Neuronal stem cell (in vitro differentiated cells): ENCODE data around the gene HMX1.

Source experiments
- DNase-seq: peaks from one replicate; pipeline ENCODE4 v3.0.0-alpha.2; 2013; ENCODE audit warnings: low spot score
- H2AFZ ChIP-seq: one replicate; pipeline ENCODE4 v1.6.1; 2013; ENCODE audit warnings: mild to moderate bottlenecking, low read length, inconsistent platforms
- H2AK5ac ChIP-seq: 2 replicates; pipeline ENCODE4 v1.6.1; 2013; ENCODE audit warnings: low read depth, mild to moderate bottlenecking, inconsistent platforms, low read length, moderate library complexity, mixed read lengths
- H2BK120ac ChIP-seq: 2 replicates; pipeline ENCODE4 v1.6.1; 2013; ENCODE audit warnings: low read depth, mild to moderate bottlenecking, inconsistent platforms, low read length, moderate library complexity, mixed read lengths
- H2BK12ac ChIP-seq: one replicate; pipeline ENCODE4 v1.6.1; 2013; ENCODE audit warnings: low read length, inconsistent platforms
- H2BK15ac ChIP-seq: 2 replicates; pipeline ENCODE4 v1.6.1; 2013; ENCODE audit warnings: mild to moderate bottlenecking, low read length, inconsistent platforms, mixed read lengths
- H2BK5ac ChIP-seq: one replicate; pipeline ENCODE4 v1.6.1; 2013; ENCODE audit warnings: inconsistent platforms, mild to moderate bottlenecking, low read length, moderate library complexity
- H3K14ac ChIP-seq: one replicate; pipeline ENCODE4 v1.6.1; 2013; ENCODE audit warnings: low read length, inconsistent platforms
- H3K18ac ChIP-seq: 2 replicates; pipeline ENCODE4 v1.6.1; 2013; ENCODE audit warnings: low read length, inconsistent platforms
- H3K23ac ChIP-seq: 2 replicates; pipeline ENCODE4 v1.6.1; 2013; ENCODE audit warnings: low read depth, mild to moderate bottlenecking, mixed read lengths, low read length, inconsistent platforms; ENCODE audit not compliant: poor library complexity
- H3K27ac ChIP-seq: replicated peaks from 3 replicates; pipeline ENCODE4 v1.5.1; 2013; ENCODE audit warnings: low read length, inconsistent platforms
- H3K27me3 ChIP-seq, 3 experiments: 2 replicates each; pipeline ENCODE4 v1.6.1; 2013; ENCODE audit warnings: low read length in 3 of 3, mild to moderate bottlenecking in 2 of 3, inconsistent platforms in 1 of 3, low read depth in 1 of 3, mixed read lengths in 1 of 3, moderate library complexity in 1 of 3; ENCODE audit not compliant: control insufficient read depth in 3 of 3, insufficient read depth in 3 of 3
- H3K36me3 ChIP-seq, 2 donors: replicated peaks in 1 of 2; 2 replicates each; pipeline ENCODE4 v1.6.1; 2013; ENCODE audit warnings: low read length in 2 of 2; ENCODE audit not compliant: control insufficient read depth in 2 of 2, insufficient read depth in 2 of 2
- H3K4ac ChIP-seq: 2 replicates; pipeline ENCODE4 v1.6.1; 2013; ENCODE audit warnings: inconsistent platforms, mild to moderate bottlenecking, low read length, moderate library complexity
- H3K4me1 ChIP-seq, 2 donors: 1 replicate in 1 of 2; 2 replicates in 1 of 2; pipeline ENCODE4 v1.6.1; 2013; ENCODE audit warnings: low read length in 2 of 2, low read depth in 1 of 2; ENCODE audit not compliant: control insufficient read depth in 2 of 2, insufficient read depth in 1 of 2
- H3K4me2 ChIP-seq: one replicate; pipeline ENCODE4 v1.6.1; 2013; ENCODE audit warnings: mild to moderate bottlenecking, low read length, inconsistent platforms; ENCODE audit not compliant: insufficient read depth, poor library complexity, severe bottlenecking
- H3K4me3 ChIP-seq, 2 donors: 2 replicates each; pipeline ENCODE4 v1.5.1; 2013; ENCODE audit warnings: low read length in 2 of 2, mild to moderate bottlenecking in 2 of 2, inconsistent platforms in 1 of 2, moderate library complexity in 1 of 2
- H3K79me1 ChIP-seq: one replicate; pipeline ENCODE4 v1.6.1; 2013; ENCODE audit warnings: low read depth, mild to moderate bottlenecking, inconsistent platforms, low read length, moderate library complexity
- H3K9ac ChIP-seq: one replicate; pipeline ENCODE4 v1.6.1; 2013; ENCODE audit warnings: mild to moderate bottlenecking, low read depth, low read length, inconsistent platforms; ENCODE audit not compliant: poor library complexity
- H3K9me3 ChIP-seq, 2 donors: replicated peaks in 1 of 2; 2 replicates each; pipeline versions ENCODE3 to v1.6.1; 2013; ENCODE audit warnings: low read length in 2 of 2, mild to moderate bottlenecking in 2 of 2, inconsistent platforms in 1 of 2, low read depth in 1 of 2, mixed read lengths in 1 of 2, moderate library complexity in 1 of 2; ENCODE audit not compliant: control insufficient read depth in 2 of 2, insufficient read depth in 1 of 2
- H4K8ac ChIP-seq: one replicate; pipeline ENCODE4 v1.6.1; 2013; ENCODE audit warnings: low read depth, mild to moderate bottlenecking, inconsistent platforms, low read length, moderate library complexity
- H4K91ac ChIP-seq: one replicate; pipeline ENCODE4 v1.6.1; 2013; ENCODE audit warnings: low read length, low read depth, mild to moderate bottlenecking, inconsistent platforms; ENCODE audit not compliant: poor library complexity
- WGBS, 2 donors: extraction: QIAGEN DNeasy Blood & Tissue Kit; methylation state at CpG; one replicate each; pipeline ENCODE4 v1.1.7; 2013; ENCODE audit warnings: missing lambda C conversion rate in 2 of 2, mixed read lengths in 1 of 2; ENCODE audit not compliant: insufficient read length in 2 of 2, insufficient replicate concordance in 1 of 2; ENCODE audit errors: extremely low coverage in 2 of 2; 5-methylcytosine and 5-hydroxymethylcytosine counted together

HMX1 gene

GRCh38 chr4:8869898-8870646 is 1.6 kb downstream of the HMX1 start:
- H3K36me3 ChIP-seq: peaks cover 0 to 2% of the 10 kb centered on the region in 2 donors
- H2BK120ac ChIP-seq: no peak overlapping the region
- no peak overlapping the region for H3K4me3 ChIP-seq
- WGBS, 2 donors: no CpG with 5 or more reads among the region's 11 CpGs
- no peak for DNase-seq
- no peak overlapping the region for H4K91ac ChIP-seq
- H2AFZ ChIP-seq: no peak overlapping the region
- no peak overlapping the region for H3K4ac ChIP-seq
- no peak overlapping the region for H3K9ac ChIP-seq
- H3K23ac ChIP-seq: no peak overlapping the region
- no peak overlapping the region for H4K8ac ChIP-seq
- no peak overlapping the region for H3K4me2 ChIP-seq
- no peak overlapping the region for H2BK12ac ChIP-seq
- H3K79me1 ChIP-seq: peaks cover 1% of the 10 kb centered on the region
- H3K27me3 ChIP-seq: peaks cover 91 to 99% (median 97%) of the 10 kb centered on the region in 3 experiments
- no peak overlapping the region for H3K14ac ChIP-seq
- no peak overlapping the region for H3K18ac ChIP-seq
- H3K27ac ChIP-seq: no peak overlapping the region
- peaks cover 0 to 9% of the 10 kb centered on the region in 2 donors for H3K9me3 ChIP-seq
- no peak overlapping the region for H2BK15ac ChIP-seq
- H2BK5ac ChIP-seq: no peak overlapping the region
- peak overlapping the region; percentile 79 for H2AK5ac ChIP-seq
- H3K4me1 ChIP-seq: no peaks in the 10 kb centered on the region

GRCh38 chr4:8869002-8869897 is 2.4 kb downstream of the HMX1 start:
- H2BK12ac ChIP-seq: no peak overlapping the region
- no peak overlapping the region for H4K91ac ChIP-seq
- H4K8ac ChIP-seq: no peak overlapping the region
- peak overlapping the region; percentile 57 for H3K9ac ChIP-seq
- H3K4me3 ChIP-seq: peak overlapping the region in 1 of 2 donors; percentile 49
- H2AFZ ChIP-seq: no peak overlapping the region
- peak overlapping the region; percentile 51 for H3K18ac ChIP-seq
- no peak overlapping the region for H3K14ac ChIP-seq
- no CpG with 5 or more reads among the region's 16 CpGs for WGBS, 2 donors
- no peak overlapping the region for H3K27ac ChIP-seq
- H2BK15ac ChIP-seq: no peak overlapping the region
- H2BK120ac ChIP-seq: no peak overlapping the region
- peaks cover 0 to 7% of the 10 kb centered on the region in 2 donors for H3K9me3 ChIP-seq
- peak overlapping the region; percentile 75 for H3K23ac ChIP-seq
- peaks cover 91 to 99% (median 97%) of the 10 kb centered on the region in 3 experiments for H3K27me3 ChIP-seq
- no peaks in the 10 kb centered on the region for H3K4me1 ChIP-seq
- no peak overlapping the region for H2BK5ac ChIP-seq
- no peak for DNase-seq
- H3K4ac ChIP-seq: no peak overlapping the region
- no peak overlapping the region for H3K4me2 ChIP-seq
- H3K79me1 ChIP-seq: peaks cover 1% of the 10 kb centered on the region
- no peaks in the 10 kb centered on the region for H3K36me3 ChIP-seq
- H2AK5ac ChIP-seq: peak overlapping the region; percentile 20

GRCh38 chr4:8868321-8869001 is 3.2 kb downstream of the HMX1 start:
- no peak overlapping the region for H2BK120ac ChIP-seq
- peak overlapping the region; percentile 21 for H2AK5ac ChIP-seq
- H2AFZ ChIP-seq: no peak overlapping the region
- peak overlapping the region; percentile 91 for H3K23ac ChIP-seq
- no CpG with 5 or more reads among the region's 22 CpGs for WGBS, 2 donors
- no peaks in the 10 kb centered on the region for H3K4me1 ChIP-seq
- no peak overlapping the region for H3K4ac ChIP-seq
- no peak for DNase-seq
- peaks cover 91 to 99% (median 97%) of the 10 kb centered on the region in 3 experiments for H3K27me3 ChIP-seq
- peak overlapping the region; percentile 22 for H2BK12ac ChIP-seq
- H3K36me3 ChIP-seq: no peaks in the 10 kb centered on the region
- H3K4me3 ChIP-seq: peak overlapping the region in 1 of 2 donors; percentile 49
- peaks cover 1% of the 10 kb centered on the region for H3K79me1 ChIP-seq
- H2BK15ac ChIP-seq: peak overlapping the region; percentile 49
- peaks cover 0 to 7% of the 10 kb centered on the region in 2 donors for H3K9me3 ChIP-seq
- H4K8ac ChIP-seq: no peak overlapping the region
- H3K14ac ChIP-seq: no peak overlapping the region
- H3K18ac ChIP-seq: peak overlapping the region; percentile 57
- no peak overlapping the region for H4K91ac ChIP-seq
- H3K4me2 ChIP-seq: no peak overlapping the region
- H2BK5ac ChIP-seq: no peak overlapping the region
- H3K9ac ChIP-seq: no peak overlapping the region
- no peak overlapping the region for H3K27ac ChIP-seq
